K562 (cell line): ENCODE data around the gene WDHD1. TPM values are rescaled to one million over a fixed set of nuclear protein-coding genes. Genes with fewer than 3 reads are reported as not detected.

Source experiments
- ATAC-seq: fragments of 200-7000 bp; cut with Tn5 transposase; 3 replicates; pipeline ENCODE4 v1.9.1; 2020; ENCODE audit warnings: moderate library complexity
- BruUV-seq: library from RNA; stranded (reverse); fragments of 400-500 nt; replicated peaks from 2 replicates; lab custom pipeline; 2021; lab: Mats Ljungman, UMichigan
- CTCF ChIA-PET: fragments of 300-600 bp; formaldehyde crosslinking; extraction: SDS; loops from one replicate; lab custom pipeline; 2021; ENCODE audit warnings: low intra/inter-chr PET ratio; lab: Yijun Ruan, JAX
- POLR2A ChIA-PET: fragments of 300-600, 350-650 bp; sonication (Branson Sonifier 250); formaldehyde crosslinking; extraction: SDS; loops from one replicate; lab custom pipeline; 2021; ENCODE audit warnings: antibody characterized with exemption, inconsistent platforms; lab: Yijun Ruan, JAX
- DNase-seq, 4 experiments: peaks; one replicate each; pipeline versions ENCODE4 v3.0.0 to v3.0.0-alpha.2; 2011 to 2018; ENCODE audit warnings: low spot score in 3 of 4, mixed read lengths in 3 of 4; ENCODE audit errors: extremely low read depth in 1 of 4
- FAIRE-seq: peaks from 2 replicates; lab custom pipeline; 2011; peaks lifted over from hg19 to GRCh38; lab: Jason Lieb, UNC
- H2AFZ ChIP-seq: 2 replicates; pipeline ENCODE4 v1.6.0; 2011; ENCODE audit warnings: low read depth, low read length, control low read depth, inconsistent platforms
- H3K27ac ChIP-seq: fragments of 200-600 bp; 3 replicates; pipeline ENCODE4 v1.8.0; 2011; ENCODE audit warnings: low read depth, mild to moderate bottlenecking, control low read depth, inconsistent platforms, low read length, moderate library complexity, mixed read lengths; ENCODE audit errors: extremely low read depth
- H3K27me3 ChIP-seq, 2 experiments: fragments of 300-600 bp in 1 of 2; 2 replicates in 1 of 2; 3 replicates in 1 of 2; pipeline versions ENCODE4 v1.6.0 to v1.8.0; 2011; ENCODE audit warnings: inconsistent platforms in 2 of 2, low read length in 2 of 2, mild to moderate bottlenecking in 1 of 2, mixed read lengths in 1 of 2, moderate library complexity in 1 of 2; ENCODE audit not compliant: control insufficient read depth in 2 of 2, insufficient read depth in 2 of 2
- H3K36me3 ChIP-seq: fragments of 300-600 bp; 3 replicates; pipeline ENCODE4 v1.8.0; 2011; ENCODE audit warnings: mild to moderate bottlenecking, low read length, inconsistent platforms; ENCODE audit not compliant: control insufficient read depth, insufficient read depth
- H3K4me1 ChIP-seq, 2 experiments: fragments of 200-600 bp in 1 of 2; replicated peaks in 1 of 2; 2 replicates in 1 of 2; 3 replicates in 1 of 2; pipeline versions ENCODE4 v1.5.1 to v1.8.0; 2011; ENCODE audit warnings: inconsistent platforms in 2 of 2, low read length in 2 of 2, mild to moderate bottlenecking in 1 of 2, mixed read lengths in 1 of 2, moderate library complexity in 1 of 2; ENCODE audit not compliant: control insufficient read depth in 2 of 2, insufficient read depth in 2 of 2
- H3K4me2 ChIP-seq: 2 replicates; pipeline ENCODE4 v1.6.1; 2011; ENCODE audit warnings: low read length, control low read depth, inconsistent platforms, mixed read lengths; ENCODE audit not compliant: insufficient read depth
- H3K4me3 ChIP-seq: fragments of 200-600 bp; sonication (generic), shearing (Covaris generic); 2 replicates; pipeline ENCODE4 v1.5.1; 2016; ENCODE audit warnings: control low read depth, inconsistent platforms
- H3K79me2 ChIP-seq: fragments of 200-600 bp; 3 replicates; pipeline ENCODE4 v1.8.0; 2011; ENCODE audit warnings: low read length, inconsistent platforms; ENCODE audit not compliant: control insufficient read depth, insufficient read depth
- H3K9ac ChIP-seq, 2 experiments: 2 replicates each; pipeline versions ENCODE4 v1.6.0 to v1.6.1; 2011; ENCODE audit warnings: low read depth in 2 of 2, low read length in 2 of 2, control low read depth in 1 of 2, inconsistent platforms in 1 of 2, mild to moderate bottlenecking in 1 of 2, mixed read lengths in 1 of 2; ENCODE audit not compliant: insufficient read depth in 1 of 2
- H3K9me1 ChIP-seq: one replicate; pipeline ENCODE4 v1.6.0; 2011; ENCODE audit warnings: inconsistent platforms, mild to moderate bottlenecking, low read length, moderate library complexity; ENCODE audit not compliant: control insufficient read depth, insufficient read depth
- H3K9me3 ChIP-seq: replicated peaks from 2 replicates; pipeline ENCODE4 v1.5.1; 2011; ENCODE audit warnings: low read depth, low read length, inconsistent platforms; ENCODE audit not compliant: control insufficient read depth, insufficient read depth
- H4K20me1 ChIP-seq: replicated peaks from 2 replicates; pipeline ENCODE4 v1.6.1; 2011; ENCODE audit warnings: low read length, inconsistent platforms, mixed read lengths; ENCODE audit not compliant: control insufficient read depth, insufficient read depth
- ARID4B ChIP-seq: sonication (generic); formaldehyde crosslinking; IDR thresholded peaks from 2 replicates; pipeline ENCODE4 v1.8.0; 2022; ENCODE audit warnings: mild to moderate bottlenecking, missing genetic modification reagents
- BMI1 ChIP-seq: fragments of 150-350 bp; IDR thresholded peaks from 2 replicates; pipeline ENCODE4 v1.6.1; 2014; ENCODE audit warnings: low read length
- BRD9 ChIP-seq: fragments of 450-650 bp; IDR thresholded peaks from 2 replicates; pipeline ENCODE4 v1.6.1; 2018; ENCODE audit warnings: low read depth; ENCODE audit not compliant: partially characterized antibody
- HDGF ChIP-seq: fragments of 450-650 bp; IDR thresholded peaks from 2 replicates; pipeline ENCODE4 v1.6.1; 2016
- KAT7 ChIP-seq: sonication (generic); formaldehyde crosslinking; IDR thresholded peaks from 2 replicates; pipeline ENCODE4 v1.8.0; 2022; ENCODE audit warnings: missing genetic modification reagents, mild to moderate bottlenecking, borderline replicate concordance
- MEF2A ChIP-seq: IDR thresholded peaks from 2 replicates; pipeline ENCODE4 v1.6.1; 2011; ENCODE audit warnings: low read depth, mild to moderate bottlenecking, low read length, moderate library complexity; ENCODE audit not compliant: control insufficient read depth
- NFXL1 ChIP-seq: fragments of 450-650 bp; formaldehyde crosslinking; IDR thresholded peaks from 2 replicates; pipeline ENCODE4 v1.4.0; 2021; ENCODE audit warnings: mild to moderate bottlenecking
- RAD21 ChIP-seq, 2 experiments: fragments of 250-450 bp in 1 of 2; fragments of 450-650 bp in 1 of 2; sonication (Bioruptor Pico) in 1 of 2; formaldehyde crosslinking in 1 of 2; IDR thresholded peaks in 1 of 2; conservative IDR thresholded peaks in 1 of 2; 2 replicates each; pipeline versions ENCODE4 v1.4.0 to v1.8.0; 2020 to 2022; ENCODE audit warnings: mild to moderate bottlenecking in 2 of 2, moderate library complexity in 1 of 2
- RBM17 ChIP-seq: fragments of 200-400 bp; formaldehyde crosslinking; IDR thresholded peaks from 2 replicates; pipeline ENCODE4 v1.6.1; 2017; ENCODE audit warnings: low read depth, mild to moderate bottlenecking, low read length, borderline replicate concordance
- SRF ChIP-seq, 2 experiments: fragments of 250-450, 450-650 bp in 1 of 2; sonication (Bioruptor Pico) in 1 of 2; sonication (generic) in 1 of 2; formaldehyde crosslinking; IDR thresholded peaks; 2 replicates each; pipeline versions ENCODE4 v1.5.0 to v1.5.1; 2020 to 2022; ENCODE audit warnings: mild to moderate bottlenecking in 1 of 2, missing genetic modification reagents in 1 of 2
- ZFX ChIP-seq: sonication (generic); formaldehyde crosslinking; IDR thresholded peaks from 2 replicates; pipeline ENCODE4 v1.8.0; 2022; ENCODE audit warnings: mild to moderate bottlenecking, missing genetic modification reagents, moderate library complexity
- ZNF445 ChIP-seq: fragments of 250-450 bp; sonication (Bioruptor Pico); IDR thresholded peaks from 2 replicates; pipeline ENCODE4 v1.4.0; 2020; ENCODE audit warnings: low read depth, mild to moderate bottlenecking, moderate library complexity
- ZNF780A ChIP-seq: fragments of 250-450 bp; sonication (Bioruptor Pico); IDR thresholded peaks from 2 replicates; pipeline ENCODE4 v1.5.0; 2021; ENCODE audit warnings: mild to moderate bottlenecking
- WGBS: fragments of 100-300 bp; shearing (Covaris generic); methylation state at CpG from one replicate; pipeline ENCODE4 v1.1.6; 2016; ENCODE audit warnings: low coverage, mixed read lengths; ENCODE audit not compliant: insufficient coverage; ENCODE audit errors: missing lambda C conversion rate; 5-methylcytosine and 5-hydroxymethylcytosine counted together
- in situ Hi-C: fragments of 300-500 bp; cut with MboI; formaldehyde crosslinking; loops from 4 replicates; pipeline ENCODE4 v1.15.0; 2018; ENCODE audit warnings: inconsistent platforms, mixed read lengths
- intact Hi-C: fragments of 100-400 bp; cut with micrococcal nuclease; formaldehyde crosslinking; loops from 2 replicates; pipeline ENCODE4 v1.14.2; 2022
- polyA plus RNA-seq, 8 experiments: library from polyadenylated mRNA; depleted of rRNA in 4 of 8; stranded (reverse) in 5 of 8; unstranded in 3 of 8; fragments of >200 nt; fragmentation: Nextera tagmentation in 2 of 8; fragmentation: Illumina TruSeq in 1 of 8; extraction: Ambion mirVana in 2 of 8; extraction: Trizol in 1 of 8; gene quantifications; 2 replicates each; pipeline versions ENCODE4 v1.2.1 to v1.2.3, GENCODE V29; 2011 to 2014; ENCODE audit warnings: inconsistent platforms in 1 of 8, missing spikeins in 1 of 8
- total RNA-seq, 7 experiments: library from RNA; depleted of rRNA in 6 of 7; stranded (reverse); fragments of >200 nt in 6 of 7; fragmentation: Illumina TruSeq in 2 of 7; extraction: Trizol in 2 of 7; gene quantifications; 2 replicates each; pipeline versions ENCODE4 v1.2.1 to v1.2.3, GENCODE V29; 2011 to 2021; ENCODE audit warnings: low replicate concordance in 1 of 7
- TF ChIP-seq, protein P1 (sequence below): fragments of 450-650 bp; IDR thresholded peaks from 2 replicates; pipeline ENCODE4 v1.6.1; 2017; ENCODE audit warnings: antibody characterized with exemption

The WDHD1 gene
- total and polyA plus RNA-seq, 9 of the 15 experiments (the other 6 are each of a cell fraction or from before 2014, with no cell fraction given) = 11.7 to 39.1 (median 30.0) TPM

- Histone ChIP-seq H3K4me2 (no peak overlapping the region), H3K79me2 (peaks cover 14% of the 10 kb centered on the region), H3K36me3 (peaks cover 22% of the 10 kb centered on the region; the same call in 2 of the 3 replicates), H3K27ac (no peak overlapping the region), H3K4me1 (peaks cover 5 to 8% of the 10 kb centered on the region in 2 experiments; a peak in 3 of 5 replicates), H2AFZ (no peak overlapping the region), H3K9me1 (no peaks in the 10 kb centered on the region), H3K27me3 (no peaks in the 10 kb centered on the region), H3K4me3 (no peak overlapping the region), H3K9ac (no peak overlapping the region), H4K20me1 (no peaks in the 10 kb centered on the region; the same call in 1 of the 2 replicates), H3K9me3 (no peaks in the 10 kb centered on the region)
- in situ Hi-C loops (no loop called here), intact Hi-C loops (no loop called here)
- DNase-seq (no peak), ATAC-seq (no peak), FAIRE-seq (no peak)
- ChIA-PET POLR2A (interaction anchor here (1.2 to 2.1 kb wide), 3 partner anchors 9 to 31 kb away, joined by 3 to 6 read pairs (median 5); no protein-coding TSS in a partner anchor), CTCF (no interaction called here)
- 86% methylated on average over 5 of the region's 5 CpGs for WGBS
- TF ChIP-seq NFXL1 (CRISPR knock-in tag) (no peak), BRD9 (no peak), KAT7 (CRISPR knock-in tag) (no peak), MEF2A (no peak), HDGF (no peak), RAD21 (CRISPR knock-in tag; conservative IDR thresholded peaks at IDR 0.05 in 1 of 2, IDR thresholded peaks at IDR 0.05 in 1 of 2) (no peak), BMI1 (no peak), ARID4B (no peak), RBM17 (no peak), ZNF780A (no peak), SRF (CRISPR knock-in tag; IDR thresholded peaks at IDR 0.05) (no peak), ZNF445 (CRISPR knock-in tag) (no peak), ZFX (CRISPR knock-in tag) (no peak)
- TF ChIP-seq, protein P1, sequence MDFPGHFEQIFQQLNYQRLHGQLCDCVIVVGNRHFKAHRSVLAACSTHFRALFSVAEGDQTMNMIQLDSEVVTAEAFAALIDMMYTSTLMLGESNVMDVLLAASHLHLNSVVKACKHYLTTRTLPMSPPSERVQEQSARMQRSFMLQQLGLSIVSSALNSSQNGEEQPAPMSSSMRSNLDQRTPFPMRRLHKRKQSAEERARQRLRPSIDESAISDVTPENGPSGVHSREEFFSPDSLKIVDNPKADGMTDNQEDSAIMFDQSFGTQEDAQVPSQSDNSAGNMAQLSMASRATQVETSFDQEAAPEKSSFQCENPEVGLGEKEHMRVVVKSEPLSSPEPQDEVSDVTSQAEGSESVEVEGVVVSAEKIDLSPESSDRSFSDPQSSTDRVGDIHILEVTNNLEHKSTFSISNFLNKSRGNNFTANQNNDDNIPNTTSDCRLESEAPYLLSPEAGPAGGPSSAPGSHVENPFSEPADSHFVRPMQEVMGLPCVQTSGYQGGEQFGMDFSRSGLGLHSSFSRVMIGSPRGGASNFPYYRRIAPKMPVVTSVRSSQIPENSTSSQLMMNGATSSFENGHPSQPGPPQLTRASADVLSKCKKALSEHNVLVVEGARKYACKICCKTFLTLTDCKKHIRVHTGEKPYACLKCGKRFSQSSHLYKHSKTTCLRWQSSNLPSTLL = no peak
- BruUV-seq = no TSS peak
These were observed 20.6 kb upstream of the WDHD1 start for GRCh38 chr14:55047301-55048053.
